Omental fat pad (tissue), 4 donors: ENCODE data around the gene CEP57L1. TPM values are rescaled to one million over a fixed set of nuclear protein-coding genes. Genes with fewer than 3 reads are reported as not detected.

Experiments used
- ATAC-seq: fragments of 150-250 bp; one replicate; pipeline ENCODE4 v1.9.1; 2016; ENCODE audit warnings: mild to moderate bottlenecking, moderate library complexity; ENCODE audit not compliant: low FRiP score
- DNase-seq: peaks from one replicate; pipeline ENCODE4 v3.0.0-alpha.2; 2019; ENCODE audit warnings: low spot score
- CTCF ChIP-seq, 3 donors: fragments of 450-650 bp; IDR thresholded peaks; one replicate each; pipeline ENCODE4 v1.5.1; 2016 to 2017; ENCODE audit warnings: antibody characterized with exemption in 3 of 3, mild to moderate bottlenecking in 3 of 3, moderate library complexity in 2 of 3
- total RNA-seq, 4 donors: library from RNA; depleted of rRNA; stranded (reverse); fragments of >200 nt; gene quantifications; one replicate each; pipeline ENCODE4 v1.1.0, GENCODE V29; 2016

CEP57L1 gene
- total RNA-seq, 4 donors from 2014 or later: 7.8 to 25.6 (median 19.6) TPM

GRCh38 chr6:109170333-109170732 lies 75.0 kb downstream of the CEP57L1 start:
- no peak for TF ChIP-seq CTCF (IDR thresholded peaks at IDR 0.05)
- DNase-seq (no peak), ATAC-seq (peak; percentile 56)

GRCh38 chr6:109172101-109172746 lies 76.9 kb downstream of the CEP57L1 start:
- no peak for ATAC-seq
- DNase-seq: no peak
- no peak for TF ChIP-seq CTCF (IDR thresholded peaks at IDR 0.05)

GRCh38 chr6:109174916-109175315 lies 79.6 kb downstream of the CEP57L1 start:
- ATAC-seq: no peak
- no peak for TF ChIP-seq CTCF (IDR thresholded peaks at IDR 0.05)
- no peak for DNase-seq

- DNase-seq (no peak), ATAC-seq (no peak)
- no peak for TF ChIP-seq CTCF (IDR thresholded peaks at IDR 0.05)
Measured at GRCh38 chr6:109178921-109179320, 83.6 kb downstream of the CEP57L1 start.

- no peak for ATAC-seq
- no peak for DNase-seq
- no peak for TF ChIP-seq CTCF (IDR thresholded peaks at IDR 0.05)
Measured at GRCh38 chr6:109179507-109179906, 84.2 kb downstream of the CEP57L1 start.

- no peak for ATAC-seq
- TF ChIP-seq CTCF (IDR thresholded peaks at IDR 0.05): no peak
- DNase-seq: no peak
Measured at GRCh38 chr6:109182578-109182977, 87.3 kb downstream of the CEP57L1 start.

- no peak for ATAC-seq
- TF ChIP-seq CTCF (IDR thresholded peaks at IDR 0.05): no peak
- DNase-seq: no peak
Measured at GRCh38 chr6:109183109-109183650, 87.9 kb downstream of the CEP57L1 start.
